HG03575 (cell line): ENCODE measurements around the gene GSAP.
"Not testable (repeated sequence)": the region's sequence is repeated elsewhere in the genome, so short reads cannot be mapped to it uniquely, and the experiment has no call there.

Source experiments
- ATAC-seq: cut with Tn5 transposase; IDR thresholded peaks from one replicate; pipeline ENCODE4 v1.9.1; 2021; ENCODE audit not compliant: unreplicated experiment, insufficient number of reproducible peaks, low FRiP score; ENCODE audit errors: extremely low read depth

GSAP gene

GRCh38 chr7:77415823-77416620 lies at the start of gene GSAP:
Gene GSAP, minus strand, starts transcription at chr7:77416349. Its CDS starts 28 bp downstream, at chr7:77416321.
- no peak for ATAC-seq

GRCh38 chr7:77465256-77465655 lies 49.1 kb upstream of the GSAP start:
- no peak for ATAC-seq

GRCh38 chr7:77464589-77464988 lies 48.4 kb upstream of the GSAP start:
- ATAC-seq = no peak

GRCh38 chr7:77463632-77464031 lies 47.5 kb upstream of the GSAP start:
- ATAC-seq = peak; percentile 33

GRCh38 chr7:77461842-77462241 lies 45.7 kb upstream of the GSAP start:
- no peak for ATAC-seq

- ATAC-seq = no peak
Measured at GRCh38 chr7:77461246-77461645, 45.1 kb upstream of the GSAP start.

- ATAC-seq = no peak
Measured at GRCh38 chr7:77460057-77460486, 43.9 kb upstream of the GSAP start.

- ATAC-seq = no peak
Measured at GRCh38 chr7:77459311-77459726, 43.2 kb upstream of the GSAP start.

GRCh38 chr7:77458786-77459185 lies 42.6 kb upstream of the GSAP start:
- no peak for ATAC-seq

GRCh38 chr7:77457779-77458178 lies 41.6 kb upstream of the GSAP start:
- no peak for ATAC-seq

GRCh38 chr7:77456696-77457095 lies 40.5 kb upstream of the GSAP start:
- no peak for ATAC-seq

GRCh38 chr7:77455321-77455720 lies 39.2 kb upstream of the GSAP start:
- no peak for ATAC-seq

- no peak for ATAC-seq
Measured at GRCh38 chr7:77454802-77455201, 38.7 kb upstream of the GSAP start.

GRCh38 chr7:77453531-77453930 lies 37.4 kb upstream of the GSAP start:
- ATAC-seq = no peak

- ATAC-seq = not testable (repeated sequence)
Measured at GRCh38 chr7:77451950-77452349, 35.8 kb upstream of the GSAP start.

GRCh38 chr7:77450613-77451012 lies 34.5 kb upstream of the GSAP start:
- no peak for ATAC-seq

- ATAC-seq = no peak
Measured at GRCh38 chr7:77450054-77450453, 33.9 kb upstream of the GSAP start.

- no peak for ATAC-seq
Measured at GRCh38 chr7:77447616-77448015, 31.5 kb upstream of the GSAP start.

GRCh38 chr7:77444123-77444522 lies 28.0 kb upstream of the GSAP start:
- no peak for ATAC-seq

GRCh38 chr7:77443042-77443441 lies 26.9 kb upstream of the GSAP start:
- no peak for ATAC-seq

- ATAC-seq = no peak
Measured at GRCh38 chr7:77442636-77443035, 26.5 kb upstream of the GSAP start.
